Naive thymus-derived CD8-positive, alpha-beta T cell (primary cell): Measurements from ENCODE around the gene HDLBP. TPM values are rescaled to one million over a fixed set of nuclear protein-coding genes. Genes with fewer than 3 reads are reported as not detected.

Source experiments
- ATAC-seq, 2 donors: fragments of 150-1000 bp; cut with Tn5 transposase in 1 of 2; sonication (Bioruptor Pico), chemical (Tn5 transposase) in 1 of 2; 1 replicate in 1 of 2; 2 replicates in 1 of 2; pipeline ENCODE4 v1.10.0; 2021; ENCODE audit warnings: mild to moderate bottlenecking in 2 of 2, moderate library complexity in 2 of 2
- POLR2A ChIA-PET: fragments of 350-600 bp; sonication (Branson Sonifier 250); formaldehyde crosslinking; loops from one replicate; lab custom pipeline; 2021; ENCODE audit warnings: antibody characterized with exemption; lab: Charles Lee
- DNase-seq, 10 donors: peaks; one replicate each; pipeline versions ENCODE4 v3.0.0 to v3.0.0-alpha.2; 2020 to 2022
- H3K27ac Mint-ChIP-seq, 10 donors: one replicate each; pipeline ENCODE4 v1.8.0; 2020 to 2022; ENCODE audit warnings: mild to moderate bottlenecking in 10 of 10, mixed read lengths in 10 of 10, moderate library complexity in 4 of 10, inconsistent platforms in 1 of 10
- H3K27me3 Mint-ChIP-seq, 5 donors: one replicate each; pipeline ENCODE4 v1.8.0; 2021 to 2022; ENCODE audit warnings: mixed read lengths in 5 of 5
- H3K36me3 Mint-ChIP-seq, 3 donors: one replicate each; pipeline ENCODE4 v1.8.0; 2020 to 2022; ENCODE audit warnings: mixed read lengths in 3 of 3, mild to moderate bottlenecking in 2 of 3, inconsistent platforms in 1 of 3
- H3K4me1 Mint-ChIP-seq, 4 donors: one replicate each; pipeline ENCODE4 v1.8.0; 2021 to 2022; ENCODE audit warnings: mixed read lengths in 4 of 4
- H3K4me3 Mint-ChIP-seq, 10 donors: one replicate each; pipeline ENCODE4 v1.8.0; 2020 to 2022; ENCODE audit warnings: mild to moderate bottlenecking in 10 of 10, mixed read lengths in 10 of 10, moderate library complexity in 6 of 10, inconsistent platforms in 1 of 10
- H3K9me3 Mint-ChIP-seq, 9 donors: one replicate each; pipeline ENCODE4 v1.8.0; 2020 to 2022; ENCODE audit warnings: mixed read lengths in 9 of 9, mild to moderate bottlenecking in 3 of 9, inconsistent platforms in 1 of 9, moderate library complexity in 1 of 9
- polyA plus RNA-seq, 3 donors: library from polyadenylated mRNA; unstranded; fragments of 300-500 nt; fragmentation: Illumina TruSeq; gene quantifications; one replicate each; pipeline ENCODE4 v1.2.3, GENCODE V29; 2021
- total RNA-seq, 8 experiments: library from RNA in 2 of 8; stranded (reverse) in 2 of 8; gene quantifications; one replicate each; pipeline ENCODE4 v1.2.3 and lab custom pipeline; 2021 to 2026

HDLBP gene
- total and polyA plus RNA-seq, 5 experiments from 2014 or later, result 32.2 to 148 (median 71.1) TPM

DNA sequence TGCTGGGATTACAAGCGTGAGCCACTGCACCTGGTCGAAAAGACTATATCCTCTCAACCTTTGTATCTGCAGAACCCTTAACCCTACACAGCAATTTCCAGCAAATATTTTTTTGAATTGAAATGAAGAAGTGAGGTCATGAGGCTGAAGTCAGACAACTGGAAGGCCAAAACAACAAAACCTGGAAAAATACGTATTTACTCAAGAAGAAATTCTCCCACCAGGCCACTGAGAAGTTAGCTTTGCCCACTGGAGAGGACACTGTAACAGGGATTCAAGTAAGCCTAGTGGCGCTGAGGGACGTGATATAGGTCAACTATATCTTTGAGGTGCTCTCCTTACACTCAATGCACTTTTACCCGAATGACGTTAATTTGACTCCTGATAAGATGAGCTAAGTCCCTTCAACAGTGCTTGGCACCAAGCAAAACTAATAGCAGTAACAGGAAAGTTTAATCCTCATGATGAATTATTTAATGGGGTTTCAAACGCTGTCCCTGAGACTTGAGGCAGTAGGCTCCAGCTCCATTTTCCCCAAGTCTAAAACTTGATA, 1.9 kb downstream of the HDLBP start:
- Mint-ChIP-seq H3K4me1 (peaks cover 46 to 81% (median 76%) of the 10 kb centered on the region in 4 donors), H3K36me3 (peaks cover 0 to 15% (median 0%) of the 10 kb centered on the region in 3 donors), H3K27ac (peak overlapping the region in 8 of 10 donors; percentile 33 to 100 (median 92)), H3K9me3 (peaks cover 0 to 2% (median 0%) of the 10 kb centered on the region in 9 donors), H3K27me3 (peaks cover 0 to 2% (median 0%) of the 10 kb centered on the region in 5 donors), H3K4me3 (peak overlapping the region; percentile 12 to 100 (median 98))
- DNase-seq (no peak), ATAC-seq (no peak)
- POLR2A ChIA-PET, result interaction anchor here (1.1 to 4.1 kb wide), 7 partner anchors 10 to 212 kb away, joined by 3 to 31 read pairs (median 8); partner anchors contain the start of gene MTERF4

DNA sequence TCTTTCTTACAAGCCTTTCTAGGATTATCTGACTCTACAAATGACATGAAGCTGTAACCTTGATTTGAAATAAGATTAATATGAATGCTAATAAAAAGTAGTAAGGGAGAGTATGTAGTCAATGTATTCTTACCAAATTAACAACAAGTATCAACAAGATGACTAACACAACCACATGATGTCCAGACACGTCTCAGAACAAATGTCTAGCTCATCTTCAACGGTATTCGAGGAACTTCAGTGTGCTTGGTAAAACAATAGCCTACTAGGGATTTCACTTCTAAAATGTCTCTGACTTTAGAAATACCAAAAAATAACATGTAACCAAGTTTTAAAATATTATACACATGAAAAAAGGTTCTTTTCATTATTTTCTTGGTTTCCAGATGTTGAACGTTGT, 3.4 kb downstream of the HDLBP start:
- peak overlapping the region in 5 of 10 donors; percentile 1 to 99 (median 29) for H3K27ac Mint-ChIP-seq
- peaks cover 0 to 2% (median 0%) of the 10 kb centered on the region in 5 donors for H3K27me3 Mint-ChIP-seq
- H3K36me3 Mint-ChIP-seq, result peaks cover 0 to 5% (median 0%) of the 10 kb centered on the region in 3 donors
- ATAC-seq (no peak), DNase-seq (no peak)
- H3K4me3 Mint-ChIP-seq, result peak overlapping the region in 3 of 10 donors; percentile 3 to 26 (median 17)
- peaks cover 42 to 79% (median 69%) of the 10 kb centered on the region in 4 donors for H3K4me1 Mint-ChIP-seq
- H3K9me3 Mint-ChIP-seq, result peaks cover 0 to 2% (median 0%) of the 10 kb centered on the region in 9 donors
- POLR2A ChIA-PET, result no interaction called here

DNA sequence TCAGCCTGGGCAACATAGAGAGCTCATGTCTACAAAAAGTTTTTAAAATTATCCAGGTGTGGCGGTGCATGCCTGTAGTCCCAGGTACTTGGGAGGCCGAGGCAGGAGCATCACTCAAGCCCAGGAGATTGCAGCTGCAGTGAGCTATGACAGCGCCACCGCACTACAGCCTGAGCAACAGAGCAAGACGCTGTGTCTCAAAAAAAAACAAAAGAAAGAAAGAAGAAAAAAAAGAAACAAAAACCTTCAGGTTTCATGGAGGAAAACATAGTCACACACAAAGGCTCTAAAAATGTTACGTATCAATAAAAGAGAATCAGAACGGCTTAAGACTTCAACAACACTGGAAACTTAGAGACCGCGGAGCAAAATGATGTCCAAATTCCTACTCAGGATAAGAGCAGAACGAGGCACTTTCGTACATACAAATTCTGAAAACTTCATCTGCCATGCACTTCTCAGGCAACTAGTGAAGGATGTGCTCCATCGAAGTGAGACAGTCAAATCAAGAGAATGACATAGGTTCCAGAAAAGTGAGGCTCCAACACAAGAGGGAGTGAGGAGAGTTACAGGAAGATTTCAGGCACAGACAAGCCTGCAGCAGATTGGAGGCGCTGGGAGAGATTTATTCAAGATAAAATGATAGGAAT, 4.4 kb downstream of the HDLBP start:
- DNase-seq (no peak), ATAC-seq (no peak)
- H3K4me3 Mint-ChIP-seq, result peak overlapping the region in 4 of 10 donors; percentile 1 to 51 (median 22)
- peaks cover 37 to 80% (median 66%) of the 10 kb centered on the region in 4 donors for H3K4me1 Mint-ChIP-seq
- POLR2A ChIA-PET, result interaction anchor here (1.2 kb wide), 1 partner anchor 12 kb away, joined by 4 read pairs; no protein-coding TSS in a partner anchor
- peaks cover 0 to 5% (median 0%) of the 10 kb centered on the region in 3 donors for H3K36me3 Mint-ChIP-seq
- peaks cover 0 to 2% (median 0%) of the 10 kb centered on the region in 9 donors for H3K9me3 Mint-ChIP-seq
- H3K27me3 Mint-ChIP-seq, result peaks cover 0 to 2% (median 0%) of the 10 kb centered on the region in 5 donors
- peak overlapping the region; percentile 50 to 99 (median 82) for H3K27ac Mint-ChIP-seq

DNA sequence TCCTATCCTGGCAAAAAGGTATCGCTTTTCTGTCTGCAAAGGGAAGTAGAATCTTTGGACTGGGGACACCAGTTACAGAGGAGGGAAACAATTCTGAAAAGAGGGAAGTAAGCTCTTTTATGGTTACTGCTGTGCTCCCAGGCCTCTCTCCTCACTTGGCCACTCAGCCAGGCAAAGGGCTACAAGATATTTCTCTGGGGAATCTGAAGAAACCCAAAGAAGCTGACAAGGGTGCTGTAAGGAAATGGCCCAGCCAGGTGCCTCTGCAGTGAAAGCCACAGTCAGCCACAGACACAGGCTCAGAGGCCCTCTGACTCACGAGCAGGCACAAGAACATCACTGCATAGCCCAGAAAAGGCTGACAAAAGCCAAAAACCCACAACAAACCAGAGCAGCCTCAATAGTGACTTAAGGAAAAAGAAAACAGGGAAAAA, 5.8 kb downstream of the HDLBP start:
- H3K4me3 Mint-ChIP-seq, result peak overlapping the region in 9 of 10 donors; percentile 10 to 78 (median 67)
- peaks cover 37 to 92% (median 71%) of the 10 kb centered on the region in 4 donors for H3K4me1 Mint-ChIP-seq
- no peaks in the 10 kb centered on the region for H3K27me3 Mint-ChIP-seq
- H3K9me3 Mint-ChIP-seq, result no peaks in the 10 kb centered on the region
- DNase-seq (peak; percentile 23 to 76 (median 51)), ATAC-seq (peak; percentile 90 to 97)
- POLR2A ChIA-PET, result interaction anchor here (1.2 to 1.3 kb wide), 2 partner anchors 11 to 16 kb away, joined by 3 to 4 read pairs; no protein-coding TSS in a partner anchor
- H3K36me3 Mint-ChIP-seq, result peaks cover 0 to 5% (median 0%) of the 10 kb centered on the region in 3 donors
- peak overlapping the region; percentile 86 to 99 (median 91) for H3K27ac Mint-ChIP-seq

- H3K9me3 Mint-ChIP-seq, result no peaks in the 10 kb centered on the region
- peak overlapping the region; percentile 73 to 99 (median 91) for H3K27ac Mint-ChIP-seq
- POLR2A ChIA-PET, result interaction anchor here (1.1 to 1.3 kb wide), 2 partner anchors 10 to 15 kb away, joined by 3 read pairs; no protein-coding TSS in a partner anchor
- no peak for ATAC-seq
- DNase-seq, result no peak
- peaks cover 36 to 93% (median 72%) of the 10 kb centered on the region in 4 donors for H3K4me1 Mint-ChIP-seq
- H3K36me3 Mint-ChIP-seq, result peaks cover 0 to 5% (median 0%) of the 10 kb centered on the region in 3 donors
- peak overlapping the region in 6 of 10 donors; percentile 1 to 64 (median 20) for H3K4me3 Mint-ChIP-seq
- no peaks in the 10 kb centered on the region for H3K27me3 Mint-ChIP-seq
Measured at GRCh38 chr2:241308832-241309500, 6.5 kb downstream of the HDLBP start.

- peaks cover 37 to 92% (median 71%) of the 10 kb centered on the region in 4 donors for H3K4me1 Mint-ChIP-seq
- H3K27me3 Mint-ChIP-seq, result no peaks in the 10 kb centered on the region
- POLR2A ChIA-PET, result interaction anchor here (1.1 kb wide), 1 partner anchor 9 kb away, joined by 3 read pairs; no protein-coding TSS in a partner anchor
- no peak for DNase-seq
- ATAC-seq, result no peak
- H3K9me3 Mint-ChIP-seq, result no peaks in the 10 kb centered on the region
- no peak overlapping the region for H3K4me3 Mint-ChIP-seq
- H3K27ac Mint-ChIP-seq, result peak overlapping the region in 7 of 10 donors; percentile 17 to 99 (median 92)
- peaks cover 0 to 5% (median 0%) of the 10 kb centered on the region in 3 donors for H3K36me3 Mint-ChIP-seq
Measured at GRCh38 chr2:241308267-241308666, 7.2 kb downstream of the HDLBP start.

- Mint-ChIP-seq H3K4me3 (no peak overlapping the region), H3K27me3 (no peaks in the 10 kb centered on the region), H3K4me1 (peaks cover 39 to 89% (median 72%) of the 10 kb centered on the region in 4 donors), H3K27ac (peak overlapping the region in 2 of 10 donors; percentile 37 to 99), H3K36me3 (peaks cover 0 to 5% (median 0%) of the 10 kb centered on the region in 3 donors), H3K9me3 (no peaks in the 10 kb centered on the region)
- no peak for ATAC-seq
- no peak for DNase-seq
- POLR2A ChIA-PET, result interaction anchor here (0.7 to 1.6 kb wide), 2 partner anchors 8 to 306 kb away, joined by 3 to 4 read pairs; no protein-coding TSS in a partner anchor
Measured at GRCh38 chr2:241307055-241307454, 8.4 kb downstream of the HDLBP start.

GRCh38 chr2:241304039-241304670, 11.3 kb downstream of the HDLBP start:
- Mint-ChIP-seq H3K36me3 (peaks cover 0 to 5% (median 0%) of the 10 kb centered on the region in 3 donors), H3K27ac (peak overlapping the region in 3 of 10 donors; percentile 57 to 74 (median 65)), H3K9me3 (no peaks in the 10 kb centered on the region), H3K27me3 (no peaks in the 10 kb centered on the region), H3K4me3 (no peak overlapping the region), H3K4me1 (peaks cover 30 to 78% (median 58%) of the 10 kb centered on the region in 4 donors)
- POLR2A ChIA-PET, result interaction anchor here (4.4 kb wide), 1 partner anchor 10 kb away, joined by 21 read pairs; the partner anchor contains the start of genes HDLBP and SEPTIN2
- no peak for DNase-seq
- no peak for ATAC-seq

- Mint-ChIP-seq H3K36me3 (peaks cover 0 to 2% (median 0%) of the 10 kb centered on the region in 3 donors), H3K4me1 (peaks cover 30 to 75% (median 58%) of the 10 kb centered on the region in 4 donors), H3K4me3 (no peak overlapping the region), H3K27ac (peak overlapping the region in 4 of 10 donors; percentile 46 to 87 (median 76)), H3K27me3 (no peaks in the 10 kb centered on the region), H3K9me3 (no peaks in the 10 kb centered on the region)
- POLR2A ChIA-PET, result interaction anchor here (4.4 kb wide), 1 partner anchor 12 kb away, joined by 21 read pairs; the partner anchor contains the start of genes HDLBP and SEPTIN2
- no peak for ATAC-seq
- DNase-seq, result no peak
Measured at GRCh38 chr2:241302759-241303651, 12.5 kb downstream of the HDLBP start.

- Mint-ChIP-seq H3K4me1 (peaks cover 31 to 74% (median 61%) of the 10 kb centered on the region in 4 donors), H3K9me3 (no peaks in the 10 kb centered on the region), H3K4me3 (no peak overlapping the region), H3K27ac (peak overlapping the region in 3 of 10 donors; percentile 19 to 58 (median 46)), H3K27me3 (no peaks in the 10 kb centered on the region), H3K36me3 (peaks cover 0 to 6% (median 0%) of the 10 kb centered on the region in 3 donors)
- POLR2A ChIA-PET, result interaction anchor here (4.4 kb wide), 1 partner anchor 12 kb away, joined by 21 read pairs; the partner anchor contains the start of genes HDLBP and SEPTIN2
- DNase-seq (no peak), ATAC-seq (no peak)
Measured at GRCh38 chr2:241302083-241302482, 13.4 kb downstream of the HDLBP start.
